Lower lobe of right lung (tissue), 2 donors: Measurements from ENCODE around the gene MAGI1. TPM values are rescaled to one million over a fixed set of nuclear protein-coding genes. Genes with fewer than 3 reads are reported as not detected.

Source experiments
- ATAC-seq, 2 donors: fragments of 200-7000 bp; cut with Tn5 transposase; one replicate each; pipeline ENCODE4 v1.9.1; 2020 to 2022; ENCODE audit warnings: mild to moderate bottlenecking in 2 of 2, moderate library complexity in 2 of 2
- DNase-seq: peaks from one replicate; pipeline ENCODE4 v3.0.0-alpha.2; 2020
- H3K27ac ChIP-seq: fragments of 200-600 bp; one replicate; pipeline ENCODE4 v1.8.0; 2022
- H3K27me3 ChIP-seq: fragments of 200-600 bp; one replicate; pipeline ENCODE4 v1.8.0; 2022; ENCODE audit warnings: low read depth
- H3K36me3 ChIP-seq: fragments of 200-600 bp; one replicate; pipeline ENCODE4 v1.8.0; 2022; ENCODE audit warnings: mild to moderate bottlenecking
- H3K4me1 ChIP-seq: fragments of 200-600 bp; one replicate; pipeline ENCODE4 v1.8.0; 2022
- H3K4me3 ChIP-seq: fragments of 200-600 bp; one replicate; pipeline ENCODE4 v1.8.0; 2022; ENCODE audit warnings: mild to moderate bottlenecking
- H3K9me3 ChIP-seq: fragments of 200-600 bp; one replicate; pipeline ENCODE4 v1.8.0; 2022
- CTCF ChIP-seq: fragments of 200-600 bp; IDR thresholded peaks from one replicate; pipeline ENCODE4 v1.8.0; 2022; ENCODE audit warnings: antibody characterized with exemption, mild to moderate bottlenecking
- intact Hi-C: fragments of 100-400 bp; cut with DNase I; formaldehyde crosslinking; loops from one replicate; pipeline ENCODE4 v1.11.0; 2022
- total RNA-seq: library from RNA; stranded (reverse); fragmentation: NEBNext Ultra II Directional; extraction: Animal tissue kit (Norgen Biotek cat#: 25700); gene quantifications from one replicate; pipeline ENCODE4 v1.2.1, GENCODE V29; 2021
- donor health status: DM: no; HTN: yes; CAD: no; lungs with severe emphysema.

MAGI1 gene
- total RNA-seq, 1 donor from 2014 or later = 35.5 TPM

GRCh38 chr3:65795166-65795565 is 243.6 kb downstream of the MAGI1 start:
- TF ChIP-seq CTCF = no peak
- H3K4me1 ChIP-seq = no peaks in the 10 kb centered on the region
- no peaks in the 10 kb centered on the region for H3K36me3 ChIP-seq
- no peaks in the 10 kb centered on the region for H3K9me3 ChIP-seq
- intact Hi-C loops = no loop called here
- DNase-seq = no peak
- H3K27me3 ChIP-seq = no peaks in the 10 kb centered on the region
- H3K4me3 ChIP-seq = no peak overlapping the region
- no peak for ATAC-seq
- H3K27ac ChIP-seq = no peak overlapping the region

- Histone ChIP-seq H3K27ac (no peak overlapping the region), H3K4me3 (no peak overlapping the region), H3K9me3 (no peaks in the 10 kb centered on the region), H3K36me3 (no peaks in the 10 kb centered on the region), H3K27me3 (no peaks in the 10 kb centered on the region), H3K4me1 (no peaks in the 10 kb centered on the region)
- TF ChIP-seq CTCF = no peak
- ATAC-seq (no peak), DNase-seq (no peak)
- intact Hi-C loops = no loop called here
Measured at GRCh38 chr3:65793495-65794200, 245.1 kb downstream of the MAGI1 start.

GRCh38 chr3:65788461-65788860 is 250.3 kb downstream of the MAGI1 start:
- Histone ChIP-seq H3K36me3 (no peaks in the 10 kb centered on the region), H3K9me3 (no peaks in the 10 kb centered on the region), H3K27ac (no peak overlapping the region), H3K4me1 (peaks cover 4% of the 10 kb centered on the region), H3K4me3 (no peak overlapping the region), H3K27me3 (no peaks in the 10 kb centered on the region)
- no peak for TF ChIP-seq CTCF
- DNase-seq (no peak), ATAC-seq (no peak)
- intact Hi-C loops = loop anchor here (5.0 kb wide), 1 partner anchor 349 kb away; no protein-coding TSS in a partner anchor

GRCh38 chr3:65787827-65788226 is 250.9 kb downstream of the MAGI1 start:
- Histone ChIP-seq H3K4me3 (no peak overlapping the region), H3K9me3 (no peaks in the 10 kb centered on the region), H3K36me3 (no peaks in the 10 kb centered on the region), H3K4me1 (peaks cover 4% of the 10 kb centered on the region), H3K27me3 (no peaks in the 10 kb centered on the region), H3K27ac (no peak overlapping the region)
- DNase-seq (no peak), ATAC-seq (no peak)
- no peak for TF ChIP-seq CTCF
- intact Hi-C loops = loop anchor here (5.0 kb wide), 1 partner anchor 349 kb away; no protein-coding TSS in a partner anchor

- H3K27ac ChIP-seq = no peak overlapping the region
- no peak for ATAC-seq
- no peaks in the 10 kb centered on the region for H3K36me3 ChIP-seq
- no peak for TF ChIP-seq CTCF
- intact Hi-C loops = loop anchor here (5.0 kb wide), 1 partner anchor 350 kb away; no protein-coding TSS in a partner anchor
- peaks cover 4% of the 10 kb centered on the region for H3K4me1 ChIP-seq
- no peak overlapping the region for H3K4me3 ChIP-seq
- H3K9me3 ChIP-seq = no peaks in the 10 kb centered on the region
- no peaks in the 10 kb centered on the region for H3K27me3 ChIP-seq
- no peak for DNase-seq
Measured at GRCh38 chr3:65787340-65787739, 251.4 kb downstream of the MAGI1 start.
